Suprapubic skin (tissue), 4 donors: Measurements from ENCODE around the gene SORT1.

Experiments used
- CTCF ChIP-seq, 2 donors: fragments of 200-600 bp in 1 of 2; fragments of 450-650 bp in 1 of 2; sonication (generic) in 1 of 2; IDR thresholded peaks; one replicate each; pipeline ENCODE4 v1.5.1; 2016 to 2019; ENCODE audit warnings: antibody characterized with exemption in 2 of 2, mild to moderate bottlenecking in 1 of 2, moderate library complexity in 1 of 2
- POLR2A ChIP-seq, 2 donors: fragments of 450-650 bp; IDR thresholded peaks; one replicate each; pipeline ENCODE4 v1.6.1; 2017; ENCODE audit warnings: antibody characterized with exemption in 2 of 2, mild to moderate bottlenecking in 2 of 2, moderate library complexity in 2 of 2
- POLR2AphosphoS5 ChIP-seq, 3 donors: sonication (generic); formaldehyde crosslinking; IDR thresholded peaks; one replicate each; pipeline ENCODE4 v1.6.1; 2017; ENCODE audit warnings: antibody characterized with exemption in 3 of 3

DNA sequence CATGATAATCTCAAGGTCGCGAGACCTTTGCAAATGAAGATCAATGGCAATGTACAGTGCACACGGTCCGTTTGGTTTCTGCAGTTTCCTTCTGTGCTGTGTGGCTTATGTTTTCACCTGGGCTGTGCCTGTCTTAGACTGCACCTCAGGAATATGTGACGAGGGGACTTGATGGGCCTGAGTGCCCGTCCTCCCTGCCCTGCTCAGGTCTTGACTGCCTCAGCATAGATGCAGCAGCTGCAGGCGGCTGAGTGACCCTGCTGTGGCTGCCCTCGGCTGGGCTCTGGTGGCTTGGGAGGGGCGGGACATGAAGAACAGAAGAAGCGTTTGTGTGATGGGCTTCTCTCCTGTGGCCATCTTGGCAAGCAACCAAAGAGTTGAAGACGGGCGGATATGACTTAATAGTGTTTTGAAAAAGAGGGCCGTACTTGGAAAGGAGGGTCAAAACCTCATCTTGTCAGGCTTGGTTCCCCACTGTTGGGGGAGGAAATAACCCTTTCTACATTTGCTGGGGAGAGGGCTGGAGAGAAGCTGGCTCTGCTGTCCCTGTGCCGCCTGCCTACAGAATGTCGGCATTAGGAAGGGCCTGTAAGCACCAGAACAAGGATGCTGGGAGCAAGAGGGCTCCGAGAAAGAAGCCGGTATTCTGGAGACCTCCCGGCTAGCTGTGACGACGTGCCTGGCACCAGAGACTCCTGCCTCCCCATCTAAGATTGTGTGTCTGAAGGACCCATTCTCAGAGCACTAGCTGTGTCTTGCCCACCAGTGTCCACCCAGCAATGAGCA is 98.0 kb downstream of the SORT1 start:
- TF ChIP-seq CTCF (IDR thresholded peaks at IDR 0.05) (no peak), POLR2A (IDR thresholded peaks at IDR 0.05) (no peak), POLR2AphosphoS5 (IDR thresholded peaks at IDR 0.05) (no peak)
